Islet precursor cell (in vitro differentiated cells): Measurements from ENCODE around the gene HLA-C.
"Not testable (repeated sequence)": the region's sequence is repeated elsewhere in the genome, so short reads cannot be mapped to it uniquely, and the experiment has no call there.

Source experiments
- DNase-seq: peaks from one replicate; pipeline ENCODE4 v3.0.0-alpha.2; 2018

HLA-C gene

DNA sequence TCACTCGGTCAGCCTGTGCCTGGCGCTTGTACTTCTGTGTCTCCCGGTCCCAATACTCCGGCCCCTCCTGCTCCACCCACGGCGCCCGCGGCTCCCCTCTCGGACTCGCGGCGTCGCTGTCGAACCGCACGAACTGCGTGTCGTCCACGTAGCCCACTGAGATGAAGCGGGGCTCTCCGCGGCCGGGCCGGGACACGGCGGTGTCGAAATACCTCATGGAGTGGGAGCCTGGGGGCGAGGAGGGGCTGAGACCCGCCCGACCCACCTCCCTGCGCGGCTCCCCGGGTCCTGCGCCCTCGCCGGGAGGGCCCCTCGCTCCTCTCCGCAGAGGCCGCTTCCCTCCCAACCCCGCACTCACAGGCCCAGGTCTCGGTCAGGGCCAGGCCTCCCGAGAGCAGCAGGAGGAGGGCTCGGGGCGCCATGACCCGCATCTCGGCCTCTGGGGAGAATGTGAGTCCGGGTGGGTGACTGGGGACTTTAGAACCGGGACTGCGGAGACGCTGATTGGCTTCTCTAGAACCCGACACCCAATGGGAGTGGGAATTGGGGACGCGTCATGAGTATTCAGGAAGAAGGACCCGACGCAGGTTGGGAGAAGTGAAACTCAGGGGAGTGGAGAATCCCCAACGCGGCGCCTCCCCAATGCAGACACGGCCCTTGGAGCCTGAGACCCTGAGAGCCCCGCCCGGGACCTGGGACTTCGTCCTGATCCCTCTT, at the start of gene HLA-C:
Gene HLA-C (minus strand): TSS at position 452 of the 717 bp plus-strand sequence. CDS start 21 bp downstream, at position 431.
- peak; percentile 96 for DNase-seq

DNA sequence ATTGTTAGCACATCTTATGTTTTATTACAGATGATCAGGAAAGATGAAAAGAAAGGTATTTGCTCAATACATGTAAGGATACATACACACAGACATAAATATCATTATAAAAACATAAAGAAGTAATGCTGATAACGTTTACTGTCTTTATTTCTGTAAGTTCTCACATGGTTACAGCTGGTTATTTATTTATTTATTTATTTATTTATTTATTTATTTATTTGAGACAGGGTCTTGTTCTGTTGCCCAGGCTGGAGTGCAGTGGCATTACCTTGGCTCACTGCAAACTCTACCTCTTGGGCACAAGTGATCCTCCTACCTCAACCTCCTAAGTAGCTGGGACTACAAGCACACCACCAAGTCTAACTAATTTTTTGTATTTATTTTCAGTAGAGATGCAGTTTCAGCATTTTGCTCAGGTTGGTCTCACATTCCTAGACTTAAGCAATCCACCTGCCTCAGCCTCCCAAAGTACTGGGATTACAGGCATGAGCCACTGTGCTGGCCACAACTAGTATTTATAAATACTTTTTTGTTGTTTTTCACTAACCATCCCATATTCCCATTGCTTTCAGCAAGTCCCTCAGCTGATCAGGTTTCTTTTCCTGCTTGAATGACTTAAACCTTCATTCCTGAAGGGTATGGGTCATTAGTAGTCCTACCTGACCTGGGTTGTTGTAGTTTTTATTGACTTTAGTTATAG, 49.3 kb upstream of the HLA-C start:
- no peak for DNase-seq

DNA sequence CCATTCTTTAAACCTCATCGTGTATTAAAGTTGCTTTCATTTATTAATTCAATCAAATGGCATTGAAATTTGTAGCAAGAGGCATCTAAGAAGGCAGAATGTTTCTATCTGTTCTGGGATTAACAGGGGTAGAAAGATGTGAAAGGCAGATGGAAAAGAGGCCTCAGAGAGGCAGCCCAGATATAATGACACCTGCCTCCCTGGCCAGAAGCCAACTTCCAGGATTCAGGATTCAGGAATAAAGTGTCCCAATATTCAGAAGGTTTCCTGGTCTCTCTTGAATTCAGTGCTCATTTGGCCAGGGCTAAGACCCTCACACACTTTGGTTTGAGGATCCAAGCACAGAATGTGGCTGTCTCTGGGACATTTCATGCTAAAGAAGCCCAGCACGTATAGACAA, 45.1 kb upstream of the HLA-C start:
- no peak for DNase-seq

DNA sequence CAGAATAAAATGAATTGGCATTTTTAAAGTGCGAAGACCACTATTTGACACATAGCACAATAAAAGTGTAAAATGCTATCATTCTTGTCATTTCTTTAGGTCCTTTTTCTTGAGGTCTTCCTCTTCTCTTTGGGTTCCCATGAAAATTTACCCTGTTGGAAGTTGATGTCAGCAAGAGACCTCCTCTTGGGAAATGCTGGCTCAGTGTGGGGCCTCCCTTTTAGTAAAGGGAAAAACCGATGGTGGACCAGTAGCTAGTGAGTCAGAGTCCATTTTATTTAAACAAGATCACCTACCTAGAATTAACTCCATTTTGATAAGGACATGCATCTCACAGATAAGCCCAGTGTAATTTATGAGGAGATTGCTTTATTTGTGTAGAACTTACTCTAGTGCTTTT, 37.7 kb upstream of the HLA-C start:
- no peak for DNase-seq

DNA sequence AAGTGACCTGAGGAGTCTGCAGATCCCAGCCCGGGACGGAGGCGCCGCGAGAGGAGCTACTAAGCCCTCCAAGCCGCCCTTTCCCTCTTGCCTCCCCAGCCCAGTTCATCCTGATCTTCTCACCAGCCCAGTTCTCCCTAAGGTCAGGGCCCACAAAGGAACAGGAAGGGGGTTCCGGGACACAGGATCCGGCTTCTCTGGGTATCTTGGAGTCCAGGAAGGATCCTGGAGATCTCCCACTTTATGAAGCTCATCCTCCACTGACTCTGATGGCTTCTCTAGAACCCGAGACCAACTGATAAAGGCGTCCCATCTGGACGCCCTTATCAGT, 36.9 kb upstream of the HLA-C start:
- DNase-seq, result no peak

DNA sequence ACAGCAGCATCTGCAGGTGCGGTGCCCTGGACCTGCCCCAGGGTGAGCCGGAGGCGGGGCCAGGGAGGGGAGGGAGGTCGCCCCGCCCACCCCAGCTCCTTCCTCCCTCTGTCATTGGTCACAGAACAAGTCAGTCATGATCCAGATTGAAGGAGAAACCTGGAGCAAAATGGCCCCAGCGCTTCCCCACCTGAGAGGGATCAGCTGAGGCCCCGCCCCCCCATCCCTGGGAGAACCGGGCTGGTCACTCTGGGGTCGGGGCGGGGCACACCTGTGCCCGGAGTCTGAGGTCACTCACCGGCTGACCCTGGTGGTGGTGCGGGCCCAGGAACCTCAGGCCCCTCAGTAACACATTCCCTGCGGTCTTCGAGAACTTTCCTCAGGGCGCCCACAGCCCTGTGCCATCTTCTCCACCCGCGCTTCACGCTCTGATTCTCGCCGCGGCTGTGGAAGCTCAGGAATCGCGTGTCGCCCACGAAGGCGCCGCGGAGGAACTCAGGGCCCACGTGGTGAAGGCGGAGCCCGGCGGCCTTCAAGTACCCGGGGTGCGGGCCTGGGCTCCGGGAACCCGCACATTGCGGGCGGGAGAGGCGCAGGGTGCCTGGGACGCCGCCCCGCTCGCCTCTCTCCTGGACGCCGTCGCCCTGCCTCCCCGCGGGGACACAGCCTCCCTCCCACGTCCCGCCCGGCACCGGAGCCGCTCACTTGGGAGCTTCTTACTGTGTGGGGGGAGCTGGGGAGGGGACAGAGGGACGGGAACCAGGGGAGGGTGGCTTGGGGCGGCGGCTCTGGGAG, 36.4 kb upstream of the HLA-C start:
- peak; percentile 56 for DNase-seq

DNA sequence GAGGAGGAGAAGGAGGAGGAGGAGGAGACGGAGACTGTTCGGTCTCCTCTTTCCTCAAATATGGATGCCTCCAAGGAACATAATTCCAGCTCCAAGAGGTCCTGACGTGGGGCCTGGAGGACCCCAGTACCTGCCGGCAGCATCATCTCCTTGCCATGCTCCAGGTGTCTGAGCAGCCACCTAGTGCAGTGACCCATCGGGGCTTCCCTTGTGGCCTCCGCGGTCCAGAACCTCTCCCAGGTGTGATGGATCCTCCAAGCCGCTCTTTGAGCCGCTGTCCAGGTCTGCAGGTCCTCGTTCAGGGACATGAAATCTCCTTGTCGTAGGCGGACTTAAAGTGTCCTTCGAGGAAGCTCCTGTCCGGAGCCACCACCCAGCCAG, 35.8 kb upstream of the HLA-C start:
- no peak for DNase-seq

DNA sequence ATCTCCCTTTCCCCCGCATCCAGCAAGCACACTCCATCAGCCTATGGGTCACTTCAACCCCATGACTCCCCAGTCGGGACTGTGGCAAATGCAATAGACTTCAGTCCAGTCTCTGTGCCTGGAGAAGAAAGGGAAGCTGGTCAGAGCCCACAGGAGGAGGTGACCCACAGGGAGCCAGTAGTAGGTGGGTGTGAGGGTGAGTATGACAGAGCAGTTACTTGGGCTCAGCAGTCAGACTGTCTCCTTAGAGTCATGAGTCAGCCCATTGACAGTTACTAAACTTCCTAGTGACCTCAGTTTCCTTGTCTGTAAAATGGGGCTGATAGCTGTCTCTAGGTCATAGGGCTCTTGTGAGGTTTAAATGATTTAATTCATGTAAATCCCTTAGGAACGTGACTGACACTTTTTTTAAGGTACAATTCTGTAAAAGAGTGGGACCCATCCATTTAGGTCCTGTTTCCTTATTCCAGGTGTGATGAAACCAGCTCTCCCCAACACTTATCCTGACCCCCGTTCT, 33.9 kb upstream of the HLA-C start:
- DNase-seq, result no peak

DNA sequence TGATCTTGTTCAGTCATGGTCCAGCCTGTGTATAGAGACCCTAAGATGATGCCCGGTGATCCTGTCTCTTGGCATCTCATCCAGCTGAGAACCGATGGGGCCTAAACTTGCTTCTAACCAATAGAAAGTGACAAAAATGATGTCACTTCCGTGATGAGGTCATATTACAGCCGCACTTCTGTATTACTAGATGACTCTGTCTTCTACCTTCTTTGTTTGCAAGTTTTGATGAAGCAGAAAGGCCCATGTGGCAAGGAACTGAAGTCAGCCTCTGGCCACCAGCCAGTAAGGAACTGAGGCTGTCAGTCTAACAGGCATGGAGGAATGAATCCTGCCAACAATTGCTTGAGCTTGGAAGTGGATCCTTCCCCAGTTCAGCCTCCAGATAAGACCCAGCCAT, 32.8 kb upstream of the HLA-C start:
- no peak for DNase-seq

DNA sequence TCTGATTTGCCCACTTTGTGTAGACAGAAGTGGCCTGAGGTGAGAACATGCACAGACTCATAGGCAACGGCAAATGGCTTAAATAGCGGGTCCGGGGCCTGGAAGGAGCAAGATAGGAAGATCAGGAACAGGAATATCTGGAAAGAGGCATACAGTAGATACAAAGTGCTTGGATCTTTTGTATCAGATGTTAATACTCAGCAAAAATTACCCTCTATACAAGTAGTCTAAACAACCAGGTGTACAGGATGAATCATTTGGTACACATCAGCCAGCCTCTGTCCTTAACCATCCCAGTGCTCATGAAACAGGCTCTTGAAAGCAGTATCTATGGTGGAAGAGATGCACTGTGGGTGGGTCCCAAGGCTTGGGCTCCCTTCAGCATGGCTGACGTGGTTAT, 28.9 kb upstream of the HLA-C start:
- DNase-seq, result no peak

DNA sequence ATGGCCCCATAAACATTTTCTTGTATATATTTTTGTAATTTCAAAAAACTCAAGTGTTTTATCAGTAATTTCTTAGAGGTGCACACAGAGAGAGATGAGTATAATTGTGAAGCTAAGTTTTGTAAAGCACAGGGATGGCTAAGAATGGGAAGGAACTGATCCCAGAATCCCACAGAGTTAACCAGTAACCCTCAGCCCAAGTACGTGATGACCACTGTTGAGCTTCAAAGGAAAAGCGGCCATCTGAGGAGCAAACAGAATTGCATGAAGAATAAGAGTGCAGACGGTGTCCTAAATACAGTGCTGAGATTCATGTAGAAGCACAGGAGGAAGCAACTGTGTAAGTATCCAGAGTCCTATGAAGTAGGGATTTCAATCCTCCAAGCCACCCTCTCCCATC, 28.1 kb upstream of the HLA-C start:
- DNase-seq, result no peak

DNA sequence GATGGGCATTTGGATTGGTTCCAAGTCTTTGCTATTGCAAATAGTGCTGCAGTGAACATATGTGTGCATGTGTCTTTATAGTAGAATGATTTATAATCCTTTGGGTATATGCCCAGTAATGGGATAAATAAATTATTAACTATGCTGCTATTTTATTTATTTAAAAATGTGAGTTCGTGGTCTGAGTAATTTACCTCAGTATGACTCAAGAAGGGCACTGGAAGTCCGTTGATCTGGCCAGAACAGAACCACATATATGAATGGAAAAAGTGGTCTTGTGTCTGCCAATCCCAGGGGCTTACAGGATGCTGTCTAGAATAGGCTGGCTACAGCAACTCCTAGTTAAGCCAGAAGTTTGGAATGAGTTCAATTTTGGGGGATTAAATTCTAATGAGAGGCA, 27.6 kb upstream of the HLA-C start:
- no peak for DNase-seq

DNA sequence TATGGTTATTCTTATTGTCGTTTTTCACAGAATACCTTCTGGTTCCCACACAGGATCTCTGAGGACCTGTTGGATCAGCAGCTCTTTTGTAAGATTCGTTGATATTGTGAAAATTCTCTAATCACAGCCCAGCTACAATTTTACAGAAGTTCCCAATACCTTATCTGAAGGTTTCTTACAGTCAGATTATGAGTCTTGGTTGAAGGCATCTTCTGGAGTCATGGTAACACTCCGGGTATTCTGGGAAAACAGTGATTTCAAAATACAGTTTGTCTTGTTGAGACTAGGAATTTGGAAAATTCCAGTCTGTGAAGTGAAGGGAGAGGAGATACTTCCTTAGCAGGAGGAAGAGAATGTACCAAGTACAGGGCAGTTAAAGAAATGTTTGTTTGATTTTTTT, 22.2 kb upstream of the HLA-C start:
- no peak for DNase-seq

DNA sequence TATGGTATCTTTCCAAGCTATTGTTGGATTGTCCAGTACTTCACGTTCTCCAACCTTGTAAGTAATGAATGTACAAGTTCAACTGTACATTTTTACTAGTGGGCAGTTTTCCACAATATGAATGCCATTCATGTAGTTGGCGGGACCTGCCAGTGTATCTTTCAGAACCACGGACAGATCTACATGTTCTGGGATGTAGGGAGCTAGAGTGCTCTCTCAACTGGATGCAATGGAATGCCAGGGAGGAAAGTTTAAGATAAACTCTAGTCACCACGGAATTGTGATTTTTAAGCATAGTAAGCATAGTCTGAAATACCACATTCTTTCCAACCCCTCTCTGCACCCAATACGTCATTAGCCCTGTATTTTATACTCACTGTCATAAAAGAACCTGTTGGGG, 21.5 kb upstream of the HLA-C start:
- no peak for DNase-seq

DNA sequence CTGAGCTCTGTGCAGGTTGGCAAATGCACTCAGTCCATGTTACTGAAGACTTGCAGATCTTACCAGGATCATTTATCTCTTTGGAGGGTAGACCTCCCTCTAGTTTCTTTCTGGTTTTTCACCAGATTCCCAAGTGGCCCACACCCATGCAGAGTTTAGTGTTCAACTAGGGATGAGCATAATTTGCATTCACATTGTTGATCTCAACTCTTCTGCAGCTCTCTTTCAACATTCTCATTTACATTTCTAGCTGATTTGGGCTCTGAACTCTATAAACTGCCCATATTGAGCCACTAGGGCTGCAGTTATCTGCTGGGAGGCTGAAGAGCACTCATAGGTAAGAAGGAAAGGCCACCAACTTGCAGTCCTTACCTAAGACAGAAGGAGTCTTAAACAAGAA, 17.9 kb upstream of the HLA-C start:
- no peak for DNase-seq

DNA sequence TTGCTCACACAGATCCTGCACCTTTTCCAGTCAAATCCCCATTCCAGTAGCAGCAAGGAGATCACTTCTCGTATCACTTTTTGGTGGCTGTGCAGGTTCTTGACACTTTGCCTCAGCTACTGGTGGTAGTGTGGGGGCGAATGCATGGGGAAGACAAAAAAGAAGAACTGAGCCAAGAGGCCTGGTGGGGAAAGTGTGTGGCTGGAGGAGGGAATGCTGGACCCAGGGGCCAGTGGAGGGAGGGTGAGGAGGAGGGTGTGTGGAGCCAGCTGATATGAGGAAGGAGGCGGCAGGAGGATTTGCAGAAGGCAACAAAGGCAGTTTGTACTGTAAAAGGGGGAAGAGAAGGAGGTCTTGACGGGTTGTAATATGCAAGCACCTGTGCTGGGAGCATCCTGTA, 15.7 kb upstream of the HLA-C start:
- no peak for DNase-seq

DNA sequence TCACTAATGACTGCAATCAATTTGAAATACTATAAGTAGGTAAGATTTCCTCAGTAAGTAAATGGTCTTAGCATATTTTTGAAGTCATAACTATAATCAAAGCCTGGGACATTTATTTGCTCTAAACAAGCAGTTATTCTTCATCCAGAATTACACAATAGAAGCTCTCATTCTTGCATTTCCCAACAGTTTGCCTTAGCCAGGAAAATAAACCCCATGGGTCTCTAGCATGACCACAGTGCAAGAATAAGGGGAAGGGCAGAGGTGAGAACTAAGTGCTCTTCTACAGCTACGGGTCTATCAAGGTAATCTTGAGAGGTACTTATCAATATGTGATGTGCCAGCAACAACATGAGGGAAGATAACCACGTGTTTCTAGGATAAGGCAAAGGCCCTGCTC, 14.1 kb upstream of the HLA-C start:
- no peak for DNase-seq

DNA sequence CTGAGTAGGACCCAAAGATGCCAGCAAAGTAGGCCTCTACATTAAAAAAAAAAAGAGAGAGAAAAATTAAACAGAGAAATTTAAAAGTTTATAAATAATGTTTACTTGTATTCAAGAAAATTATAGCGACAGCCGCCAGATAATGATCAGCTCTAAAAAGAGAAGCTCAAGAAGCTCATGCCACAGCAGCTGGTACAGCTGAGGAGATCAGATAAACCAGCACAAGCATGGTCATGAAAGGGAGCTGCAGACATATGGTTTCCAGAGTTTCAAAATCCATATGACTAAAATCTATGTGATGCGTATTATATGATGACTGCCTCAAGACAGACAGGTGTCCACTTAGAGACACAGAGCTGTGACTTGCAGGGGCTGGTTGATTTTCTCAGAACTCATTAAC, 13.6 kb upstream of the HLA-C start:
- no peak for DNase-seq

DNA sequence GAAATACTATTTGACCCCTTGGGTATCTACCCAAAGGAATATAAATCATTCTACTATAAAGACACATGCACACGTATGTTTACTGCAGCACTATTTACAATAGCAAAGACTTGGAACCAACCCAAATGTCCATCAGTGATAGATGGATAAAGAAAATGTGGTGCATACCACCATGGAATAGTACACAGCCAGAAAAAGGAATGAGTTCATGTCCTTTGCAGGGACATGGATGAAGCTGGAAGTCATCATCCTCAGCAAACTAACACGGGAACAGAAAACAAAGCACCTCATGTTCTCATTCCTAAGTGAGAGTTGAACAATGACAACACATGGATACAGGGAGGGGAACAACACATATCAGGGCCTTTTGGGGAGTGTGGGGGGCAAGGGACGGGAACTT, 7.8 kb upstream of the HLA-C start:
- not testable (repeated sequence) for DNase-seq

DNA sequence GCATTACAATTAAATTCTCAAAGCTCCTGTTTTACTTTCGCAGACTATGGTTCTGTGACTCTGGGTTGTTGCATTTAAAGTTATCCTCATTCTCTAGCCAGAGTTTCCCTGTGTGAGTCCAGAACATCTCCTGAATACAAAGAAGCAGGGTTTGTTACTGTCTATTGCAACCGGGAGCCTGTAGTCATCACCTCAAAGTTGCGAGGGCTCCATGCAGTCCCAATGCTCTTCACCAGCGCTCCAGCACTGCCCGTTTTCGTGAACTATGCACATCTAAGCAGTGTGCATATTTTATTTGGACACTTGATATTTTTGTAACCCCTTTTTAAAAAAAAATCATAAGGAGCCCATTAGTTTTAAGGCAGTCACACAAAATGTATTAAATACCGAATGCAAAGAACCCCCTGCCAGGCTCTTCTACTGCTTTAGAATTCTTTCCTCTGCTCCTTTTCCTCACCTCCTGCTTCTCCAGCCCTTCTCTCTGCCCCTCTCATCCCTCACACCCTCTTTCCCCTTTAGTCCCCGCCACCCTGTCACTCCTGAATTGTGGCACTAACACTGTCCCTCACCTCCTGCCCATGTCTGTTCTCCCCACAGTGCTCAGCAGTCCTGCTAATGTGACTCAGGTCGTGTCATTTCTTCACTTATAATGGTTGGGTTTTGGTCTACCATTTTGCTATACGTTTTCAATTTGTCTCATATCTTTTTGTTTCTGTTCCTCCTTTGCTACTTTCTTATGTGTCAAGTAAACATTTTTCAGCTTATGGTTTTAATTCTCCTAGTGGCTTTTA, 1.1 kb upstream of the HLA-C start:
- no peak for DNase-seq

DNA sequence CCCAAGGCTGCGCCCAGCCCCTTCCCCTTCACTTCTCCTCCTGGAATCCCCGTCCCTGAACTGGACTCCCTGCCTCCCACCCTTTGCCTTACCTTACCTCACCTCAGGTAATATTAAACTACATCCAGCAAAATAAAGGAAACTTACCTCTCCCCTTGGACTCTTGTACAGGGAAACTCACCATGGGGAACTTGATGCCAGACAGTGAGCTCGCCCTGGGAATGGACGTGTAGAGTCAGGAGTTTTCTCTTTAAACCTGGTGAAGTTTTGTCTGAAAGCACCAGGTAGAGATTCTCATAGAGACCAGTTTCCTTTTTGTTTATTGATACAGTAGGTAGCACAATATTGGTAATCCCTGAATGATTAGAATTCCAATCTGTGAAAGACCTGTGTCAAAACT, 544 bp upstream of the HLA-C start:
- DNase-seq, result no peak

DNA sequence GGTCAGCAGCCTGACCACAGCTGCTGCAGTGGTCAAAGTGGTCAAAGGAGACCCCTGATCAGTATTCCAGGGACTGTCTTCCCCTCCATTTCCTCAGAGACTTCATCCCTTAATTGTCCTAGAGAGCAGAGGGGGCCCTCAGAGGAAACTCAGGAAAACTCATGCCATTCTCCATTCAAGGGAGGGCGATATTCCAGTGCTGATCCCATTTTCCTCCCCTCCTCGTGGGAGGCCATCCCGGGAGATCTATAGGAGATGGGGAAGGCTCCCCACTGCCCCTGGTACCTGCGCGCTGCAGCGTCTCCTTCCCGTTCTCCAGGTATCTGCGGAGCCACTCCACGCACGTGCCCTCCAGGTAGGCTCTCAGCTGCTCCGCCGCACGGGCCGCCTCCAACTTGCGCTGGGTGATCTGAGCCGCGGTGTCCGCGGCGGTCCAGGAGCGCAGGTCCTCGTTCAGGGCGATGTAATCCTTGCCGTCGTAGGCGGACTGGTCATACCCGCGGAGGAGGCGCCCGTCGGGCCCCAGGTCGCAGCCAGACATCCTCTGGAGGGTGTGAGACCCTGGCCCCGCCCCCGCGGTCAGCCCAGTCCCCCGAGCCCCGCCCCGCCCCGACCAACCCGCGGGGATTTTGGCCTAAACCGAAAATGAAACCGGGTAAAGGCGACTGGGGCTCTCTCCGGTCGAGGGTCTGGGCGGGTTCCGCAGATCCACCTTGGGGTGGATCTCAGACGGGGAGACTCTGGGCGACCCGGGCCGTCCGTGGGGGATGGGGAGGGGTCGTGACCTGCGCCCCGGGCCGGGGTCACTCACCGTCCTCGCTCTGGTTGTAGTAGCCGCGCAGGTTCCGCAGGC, 878 bp downstream of the HLA-C start:
- peak; percentile 82 for DNase-seq
